ENCODE data around the gene KDM4C.

Gene KDM4C

GRCh38 chr9:7071916-7072315 lies 314.1 kb downstream of the KDM4C start:
- TF ChIP-seq CTCF (IDR thresholded peaks at IDR 0.05; ENCODE audit: insufficient read depth, low read length, poor library complexity, severe bottlenecking), result no peak
- Histone ChIP-seq H3K4me3 (replicated peaks; ENCODE audit: low read depth, low read length) (no peak overlapping the region), H3K36me3 (ENCODE audit: control insufficient read depth, insufficient read depth, low read length) (peaks cover 2% of the 10 kb centered on the region; the same call in 1 of the 2 replicates), H3K27me3 (replicated peaks; ENCODE audit: control insufficient read depth, insufficient read depth, low read length) (no peaks in the 10 kb centered on the region)
- DNase-seq (ENCODE audit: extremely low read depth, insufficient read length), result no peak

- H3K4me3 ChIP-seq (replicated peaks; ENCODE audit: low read depth, low read length), result no peak overlapping the region
- no peak for DNase-seq (ENCODE audit: extremely low read depth, insufficient read length)
- TF ChIP-seq CTCF (IDR thresholded peaks at IDR 0.05; ENCODE audit: insufficient read depth, low read length, poor library complexity, severe bottlenecking), result no peak
- H3K36me3 ChIP-seq (ENCODE audit: control insufficient read depth, insufficient read depth, low read length), result peaks cover 6% of the 10 kb centered on the region
- H3K27me3 ChIP-seq (replicated peaks; ENCODE audit: control insufficient read depth, insufficient read depth, low read length), result no peaks in the 10 kb centered on the region
Measured at GRCh38 chr9:7073706-7074105, 315.9 kb downstream of the KDM4C start.

GRCh38 chr9:7075154-7075553 lies 317.4 kb downstream of the KDM4C start:
- Histone ChIP-seq H3K4me3 (replicated peaks; ENCODE audit: low read depth, low read length) (no peak overlapping the region), H3K36me3 (ENCODE audit: control insufficient read depth, insufficient read depth, low read length) (peaks cover 6% of the 10 kb centered on the region), H3K27me3 (replicated peaks; ENCODE audit: control insufficient read depth, insufficient read depth, low read length) (no peaks in the 10 kb centered on the region)
- DNase-seq (ENCODE audit: extremely low read depth, insufficient read length), result no peak
- TF ChIP-seq CTCF (IDR thresholded peaks at IDR 0.05; ENCODE audit: insufficient read depth, low read length, poor library complexity, severe bottlenecking), result no peak

GRCh38 chr9:7079051-7079450 lies 321.3 kb downstream of the KDM4C start:
- Histone ChIP-seq H3K36me3 (ENCODE audit: control insufficient read depth, insufficient read depth, low read length) (peaks cover 7% of the 10 kb centered on the region), H3K27me3 (replicated peaks; ENCODE audit: control insufficient read depth, insufficient read depth, low read length) (no peaks in the 10 kb centered on the region), H3K4me3 (replicated peaks; ENCODE audit: low read depth, low read length) (no peak overlapping the region)
- DNase-seq (ENCODE audit: extremely low read depth, insufficient read length), result no peak
- no peak for TF ChIP-seq CTCF (IDR thresholded peaks at IDR 0.05; ENCODE audit: insufficient read depth, low read length, poor library complexity, severe bottlenecking)

GRCh38 chr9:7081065-7081600 lies 323.4 kb downstream of the KDM4C start:
- no peak for TF ChIP-seq CTCF (IDR thresholded peaks at IDR 0.05; ENCODE audit: insufficient read depth, low read length, poor library complexity, severe bottlenecking)
- H3K27me3 ChIP-seq (replicated peaks; ENCODE audit: control insufficient read depth, insufficient read depth, low read length), result no peaks in the 10 kb centered on the region
- peaks cover 7% of the 10 kb centered on the region for H3K36me3 ChIP-seq (ENCODE audit: control insufficient read depth, insufficient read depth, low read length)
- no peak overlapping the region for H3K4me3 ChIP-seq (replicated peaks; ENCODE audit: low read depth, low read length)
- no peak for DNase-seq (ENCODE audit: extremely low read depth, insufficient read length)

- DNase-seq (ENCODE audit: extremely low read depth, insufficient read length), result no peak
- H3K4me3 ChIP-seq (replicated peaks; ENCODE audit: low read depth, low read length), result no peak overlapping the region
Measured at GRCh38 chr9:7083192-7083591, 325.4 kb downstream of the KDM4C start.

More at GRCh38 chr9:7083192-7083591, 325.4 kb downstream of the KDM4C start:
- no peak for TF ChIP-seq CTCF (IDR thresholded peaks at IDR 0.05; ENCODE audit: insufficient read depth, low read length, poor library complexity, severe bottlenecking)
- Histone ChIP-seq H3K27me3 (replicated peaks; ENCODE audit: control insufficient read depth, insufficient read depth, low read length) (no peaks in the 10 kb centered on the region), H3K36me3 (ENCODE audit: control insufficient read depth, insufficient read depth, low read length) (peaks cover 5% of the 10 kb centered on the region)

All from GM06990 (cell line).